ENCODE results near the gene IQGAP2. TPM values are rescaled to one million over a fixed set of nuclear protein-coding genes. Genes with fewer than 3 reads are reported as not detected.

Gene IQGAP2
- total and polyA plus RNA-seq, 2 of the 8 experiments (the other 6 are each of a cell fraction or from before 2014, with no cell fraction given): 19.7 to 66.0 TPM

GRCh38 chr5:76600716-76601115, 197.6 kb downstream of the IQGAP2 start:
- no peaks in the 10 kb centered on the region for H3K79me2 ChIP-seq (ENCODE audit: control insufficient read depth in 1 of 2, insufficient read depth in 2 of 2, low read length in 2 of 2)
- H2BK12ac ChIP-seq (ENCODE audit: low read depth, low read length): no peak overlapping the region
- no peaks in the 10 kb centered on the region for H3K27me3 ChIP-seq (replicated peaks in 1 of 4; ENCODE audit: control insufficient read depth in 3 of 4, extremely low read depth in 1 of 4, insufficient read depth in 3 of 4, low read length in 3 of 4)
- H3K36me3 ChIP-seq (ENCODE audit: control insufficient read depth in 2 of 4, insufficient read depth in 4 of 4, low read length in 3 of 4): peaks cover 0 to 5% (median 2%) of the 10 kb centered on the region in 4 experiments; a peak in 3 of 8 replicates
- H2BK120ac ChIP-seq (replicated peaks; ENCODE audit: low read depth, low read length): no peak overlapping the region
- no peak overlapping the region for H2BK15ac ChIP-seq (ENCODE audit: low read length)
- H2AK5ac ChIP-seq (ENCODE audit: low read depth, low read length): no peak overlapping the region
- no peak overlapping the region for H3K9ac ChIP-seq (replicated peaks in 1 of 4; ENCODE audit: extremely low read depth in 1 of 4, low read depth in 3 of 4, low read length in 3 of 4)
- 94% methylated on average over 4 of the region's 4 CpGs; no CpG with 5 or more reads in 1 of the 2 experiments for WGBS, 2 experiments (ENCODE audit: extremely low coverage in 1 of 2, insufficient coverage in 1 of 2, insufficient read length in 1 of 2, insufficient replicate concordance in 2 of 2, low coverage in 1 of 2, low lambda C conversion rate in 2 of 2, missing lambda C conversion rate in 1 of 2)
- no peaks in the 10 kb centered on the region for H3K23me2 ChIP-seq (ENCODE audit: low read depth, low read length)
- no peak for DNase-seq (ENCODE audit: low read depth in 1 of 2, low spot score in 2 of 2)
- H4K20me1 ChIP-seq (replicated peaks in 1 of 2; ENCODE audit: control insufficient read depth in 1 of 2, insufficient read depth in 2 of 2, low read length in 2 of 2): no peaks in the 10 kb centered on the region
- H4K8ac ChIP-seq (ENCODE audit: extremely low read depth, insufficient read depth, low read length): no peak overlapping the region
- ChIA-PET CTCF (ENCODE audit: partially characterized antibody) (interaction anchor here (0.8 to 6.4 kb wide), 13 partner anchors 9 to 715 kb away, joined by 3 to 72 read pairs (median 4); no protein-coding TSS in a partner anchor), POLR2A (ENCODE audit: partially characterized antibody) (no interaction called here)
- TF ChIP-seq HDAC2 (IDR thresholded peaks at IDR 0.05; ENCODE audit: borderline replicate concordance in 1 of 2, low read depth in 2 of 2, low read length in 2 of 2) (no peak), KDM1A (IDR thresholded peaks at IDR 0.05; ENCODE audit: borderline replicate concordance, low read length) (no peak), MAX (IDR thresholded peaks at IDR 0.05) (no peak), RNF2 (IDR thresholded peaks at IDR 0.05; ENCODE audit: borderline replicate concordance, low read depth, low read length, missing control alignments, poor library complexity, severe bottlenecking) (no peak), RFX5 (IDR thresholded peaks at IDR 0.05; ENCODE audit: borderline replicate concordance, low read depth, low read length) (no peak), SRF (IDR thresholded peaks at IDR 0.05; ENCODE audit: low read depth, low read length) (no peak), ATF2 (IDR thresholded peaks at IDR 0.05; ENCODE audit: low read length) (no peak), EGR1 (IDR thresholded peaks at IDR 0.05; ENCODE audit: borderline replicate concordance, low read depth, low read length) (no peak)
- H3K23ac ChIP-seq (ENCODE audit: insufficient read length): no peak overlapping the region
- no peak overlapping the region for H3K14ac ChIP-seq (ENCODE audit: insufficient read length)
- H3K4me1 ChIP-seq (replicated peaks in 1 of 4; ENCODE audit: control insufficient read depth in 3 of 4, insufficient read depth in 4 of 4, low read length in 3 of 4): no peaks in the 10 kb centered on the region
- no peak overlapping the region for H3K27ac ChIP-seq (ENCODE audit: low read depth, low read length)
- no peak for FAIRE-seq
- H3K56ac ChIP-seq (replicated peaks; ENCODE audit: insufficient read length, low read depth, low read length): no peak overlapping the region
- no peak overlapping the region for H4K91ac ChIP-seq (replicated peaks; ENCODE audit: insufficient read length, low read length)
- H3K79me1 ChIP-seq (ENCODE audit: low read depth, low read length): no peaks in the 10 kb centered on the region
- H3K4me2 ChIP-seq (ENCODE audit: insufficient read depth in 1 of 2, low read depth in 2 of 2, low read length in 2 of 2): no peak overlapping the region
- no peak overlapping the region for H3K4ac ChIP-seq (replicated peaks; ENCODE audit: insufficient read length, low read depth, low read length)
- no peak overlapping the region for H3K4me3 ChIP-seq (ENCODE audit: extremely low read depth in 1 of 4, insufficient read depth in 2 of 4, low read depth in 3 of 4, low read length in 4 of 4)
- H3K9me3 ChIP-seq (ENCODE audit: insufficient read depth in 2 of 2, low read depth in 1 of 2, low read length in 1 of 2): no peaks in the 10 kb centered on the region
- H2BK20ac ChIP-seq (ENCODE audit: low read length): no peak overlapping the region
- H2AFZ ChIP-seq (ENCODE audit: low read length): no peak overlapping the region
- H4K5ac ChIP-seq (ENCODE audit: insufficient read length, low read depth, low read length): no peak overlapping the region
- no peak overlapping the region for H2BK5ac ChIP-seq (ENCODE audit: low read depth, low read length)
- no peak overlapping the region for H3K18ac ChIP-seq (ENCODE audit: extremely low read depth, low read length)

Measured in H1 (cell line).